Colonic mucosa (tissue), 4 donors: ENCODE data around the gene DNMT3A. TPM values are rescaled to one million over a fixed set of nuclear protein-coding genes. Genes with fewer than 3 reads are reported as not detected.

ENCODE experiments used
- DNase-seq: peaks from one replicate; pipeline ENCODE4 v3.0.0-alpha.2; 2020
- H3K27ac ChIP-seq: fragments of 200-600 bp; one replicate; pipeline ENCODE4 v1.8.0; 2021
- H3K27me3 ChIP-seq: fragments of 200-600 bp; one replicate; pipeline ENCODE4 v1.8.0; 2021
- H3K36me3 ChIP-seq: fragments of 200-600 bp; one replicate; pipeline ENCODE4 v1.8.0; 2021
- H3K4me1 ChIP-seq: fragments of 200-600 bp; one replicate; pipeline ENCODE4 v1.8.0; 2021; ENCODE audit warnings: mild to moderate bottlenecking
- H3K4me3 ChIP-seq: fragments of 200-600 bp; one replicate; pipeline ENCODE4 v1.8.0; 2021
- H3K9ac ChIP-seq, 2 donors: one replicate each; pipeline ENCODE4 v1.7.0; 2013; ENCODE audit warnings: control low read depth in 2 of 2, low read depth in 2 of 2, low read length in 2 of 2
- H3K9me3 ChIP-seq: fragments of 200-600 bp; one replicate; pipeline ENCODE4 v1.8.0; 2021
- CTCF ChIP-seq: fragments of 200-600 bp; IDR thresholded peaks from one replicate; pipeline ENCODE4 v1.8.0; 2022; ENCODE audit warnings: antibody characterized with exemption, mild to moderate bottlenecking
- intact Hi-C: fragments of 100-400 bp; cut with DNase I; formaldehyde crosslinking; loops from one replicate; pipeline ENCODE4 v1.14.1; 2022
- total RNA-seq, 2 donors: library from RNA; stranded (reverse); fragmentation: NEBNext Ultra II Directional in 1 of 2; extraction: Animal tissue kit (Norgen Biotek cat#: 25700) in 1 of 2; gene quantifications; one replicate each; pipeline ENCODE4 v1.2.1, GENCODE V29; 2021
- donor health status: healthy.
- donor health status: DM: no; HTN: no; CAD: no.
- donor health status: DM: no; HTN: no; CAD: no.

Gene DNMT3A
- total RNA-seq, 2 donors from 2014 or later: 30.8 to 44.5 TPM

- Histone ChIP-seq H3K9me3 (no peaks in the 10 kb centered on the region), H3K36me3 (no peaks in the 10 kb centered on the region), H3K9ac (no peak overlapping the region), H3K4me3 (no peak overlapping the region), H3K27me3 (no peaks in the 10 kb centered on the region), H3K27ac (no peak overlapping the region), H3K4me1 (peaks cover 9% of the 10 kb centered on the region)
- intact Hi-C loops: no loop called here
- no peak for DNase-seq
- TF ChIP-seq CTCF: no peak
Observed at GRCh38 chr2:25379535-25379934, 37.8 kb upstream of the DNMT3A start.

- no peak for TF ChIP-seq CTCF
- Histone ChIP-seq H3K27ac (no peak overlapping the region), H3K36me3 (no peaks in the 10 kb centered on the region), H3K9ac (no peak overlapping the region), H3K4me3 (no peak overlapping the region), H3K27me3 (no peaks in the 10 kb centered on the region), H3K4me1 (peaks cover 9% of the 10 kb centered on the region), H3K9me3 (no peaks in the 10 kb centered on the region)
- intact Hi-C loops: no loop called here
- no peak for DNase-seq
Observed at GRCh38 chr2:25378731-25379490, 37.2 kb upstream of the DNMT3A start.

- no peaks in the 10 kb centered on the region for H3K36me3 ChIP-seq
- no peaks in the 10 kb centered on the region for H3K9me3 ChIP-seq
- no peak overlapping the region for H3K4me3 ChIP-seq
- peaks cover 9% of the 10 kb centered on the region for H3K4me1 ChIP-seq
- H3K9ac ChIP-seq: no peak overlapping the region
- TF ChIP-seq CTCF: no peak
- no peak overlapping the region for H3K27ac ChIP-seq
- H3K27me3 ChIP-seq: no peaks in the 10 kb centered on the region
- no peak for DNase-seq
- intact Hi-C loops: no loop called here
Observed at GRCh38 chr2:25377822-25378421, 36.2 kb upstream of the DNMT3A start.

GRCh38 chr2:25376750-25377621, 35.3 kb upstream of the DNMT3A start:
- peak; percentile 97 for TF ChIP-seq CTCF
- Histone ChIP-seq H3K9me3 (no peaks in the 10 kb centered on the region), H3K27ac (no peak overlapping the region), H3K4me3 (no peak overlapping the region), H3K27me3 (no peaks in the 10 kb centered on the region), H3K4me1 (peaks cover 9% of the 10 kb centered on the region), H3K9ac (peak overlapping the region in 1 of 2 donors; percentile 47), H3K36me3 (no peaks in the 10 kb centered on the region)
- intact Hi-C loops: no loop called here
- DNase-seq: peak; percentile 88

GRCh38 chr2:25375989-25376545, 34.3 kb upstream of the DNMT3A start:
- no peaks in the 10 kb centered on the region for H3K9me3 ChIP-seq

More at GRCh38 chr2:25375989-25376545, 34.3 kb upstream of the DNMT3A start:
- DNase-seq: no peak
- H3K9ac ChIP-seq: no peak overlapping the region
- no peaks in the 10 kb centered on the region for H3K36me3 ChIP-seq
- no peak overlapping the region for H3K4me3 ChIP-seq
- intact Hi-C loops: no loop called here
- no peaks in the 10 kb centered on the region for H3K27me3 ChIP-seq
- TF ChIP-seq CTCF: no peak
- H3K4me1 ChIP-seq: peaks cover 9% of the 10 kb centered on the region
- H3K27ac ChIP-seq: no peak overlapping the region
